HT1080 (cell line): ENCODE data around the gene CABP4. TPM values are rescaled to one million over a fixed set of nuclear protein-coding genes. Genes with fewer than 3 reads are reported as not detected.

Experiments
- DNase-seq: peaks from one replicate; pipeline ENCODE4 v3.0.0-alpha.2; 2015; ENCODE audit warnings: low read depth
- polyA plus RNA-seq, 2 experiments: library from polyadenylated mRNA; depleted of rRNA; stranded (reverse); fragments of >200 nt; gene quantifications; 2 replicates each; pipeline ENCODE4 v1.2.3, GENCODE V29; 2015
- total RNA-seq: library from RNA; depleted of rRNA; stranded (reverse); fragments of >200 nt; shearing (Covaris generic); gene quantifications from 2 replicates; pipeline ENCODE4 v1.2.3, GENCODE V29; 2014; rRNA removed

Gene CABP4
- total RNA-seq, result not detected in 2 replicates
- polyA plus RNA-seq (2015; cell fraction: cytosol; rRNA removed), result not detected in 2 replicates
- 0.27 TPM in 1 of 2 replicates, not detected in the other for polyA plus RNA-seq (2015; cell fraction: nucleus; rRNA removed)

- no peak for DNase-seq
Observed at GRCh38 chr11:67455054-67455453, at the start of gene CABP4. TSS of gene CABP4 (plus strand) at chr11:67455354. CDS start at chr11:67455424, 70 bp downstream.

- DNase-seq, result no peak
Observed at GRCh38 chr11:67405688-67406339, 49.3 kb upstream of the CABP4 start.

GRCh38 chr11:67406420-67406968 is 48.7 kb upstream of the CABP4 start:
- no peak for DNase-seq

- no peak for DNase-seq
Observed at GRCh38 chr11:67406969-67407687, 48.0 kb upstream of the CABP4 start.

GRCh38 chr11:67407688-67408163 is 47.4 kb upstream of the CABP4 start:
- no peak for DNase-seq

GRCh38 chr11:67408437-67409200 is 46.5 kb upstream of the CABP4 start:
- no peak for DNase-seq

- DNase-seq, result no peak
Observed at GRCh38 chr11:67409261-67409666, 45.9 kb upstream of the CABP4 start.

- no peak for DNase-seq
Observed at GRCh38 chr11:67409781-67410368, 45.3 kb upstream of the CABP4 start.

- no peak for DNase-seq
Observed at GRCh38 chr11:67410369-67410831, 44.8 kb upstream of the CABP4 start.

- no peak for DNase-seq
Observed at GRCh38 chr11:67410984-67411784, 44.0 kb upstream of the CABP4 start.

- DNase-seq, result no peak
Observed at GRCh38 chr11:67411785-67412152, 43.4 kb upstream of the CABP4 start.

GRCh38 chr11:67412495-67413179 is 42.5 kb upstream of the CABP4 start:
- no peak for DNase-seq

GRCh38 chr11:67413266-67413849 is 41.8 kb upstream of the CABP4 start:
- no peak for DNase-seq

GRCh38 chr11:67415501-67416304 is 39.5 kb upstream of the CABP4 start, which contains the start of gene CARNS1:
TSS of gene CARNS1 (plus strand) at chr11:67415678. CDS start at chr11:67416200, 522 bp downstream.
- DNase-seq, result no peak

- DNase-seq, result no peak
Observed at GRCh38 chr11:67416416-67417335, 38.5 kb upstream of the CABP4 start.

GRCh38 chr11:67417425-67417824 is 37.7 kb upstream of the CABP4 start:
- DNase-seq, result no peak
